HFF-Myc (cell line): Measurements from ENCODE around the gene DKC1.

Experiments
- DNase-seq: peaks from one replicate; pipeline ENCODE4 v3.0.0-alpha.2; 2011; ENCODE audit warnings: low read depth; ENCODE audit errors: extremely low read depth
- H3K4me3 ChIP-seq: replicated peaks from 2 replicates; pipeline ENCODE4 v1.5.1; 2011; ENCODE audit warnings: low read depth, mild to moderate bottlenecking, control low read depth, low read length
- CTCF ChIP-seq: IDR thresholded peaks from 2 replicates; pipeline ENCODE4 v1.5.1; 2012; ENCODE audit warnings: mild to moderate bottlenecking, low read depth, low read length, control low read depth; ENCODE audit errors: missing control alignments

Gene DKC1

DNA sequence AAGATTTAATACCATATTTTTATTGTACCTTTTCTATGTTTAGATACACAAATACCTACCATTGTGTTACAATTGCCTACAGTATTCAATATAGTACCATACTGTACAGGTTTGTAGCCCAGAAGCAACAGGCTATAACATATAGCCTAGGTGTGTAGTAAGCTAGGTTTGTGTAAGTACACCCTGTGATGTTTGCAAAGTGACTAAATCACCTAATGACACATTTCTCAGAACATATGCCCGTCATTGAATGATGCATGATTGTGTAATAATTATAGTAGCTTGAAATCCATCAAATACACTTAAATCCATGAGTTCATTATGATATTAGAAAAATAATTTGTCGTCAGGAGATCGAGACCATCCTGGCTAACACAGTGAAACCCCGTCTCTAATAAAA is 42.6 kb upstream of the DKC1 start:
- no peak overlapping the region for H3K4me3 ChIP-seq
- DNase-seq = no peak
- no peak for TF ChIP-seq CTCF

- DNase-seq = no peak
- H3K4me3 ChIP-seq = no peak overlapping the region
- TF ChIP-seq CTCF = no peak
These were observed 41.5 kb upstream of the DKC1 start for GRCh38 chrX:154721155-154721554.

- no peak for DNase-seq
- no peak overlapping the region for H3K4me3 ChIP-seq
- TF ChIP-seq CTCF = no peak
These were observed 37.5 kb upstream of the DKC1 start for GRCh38 chrX:154724993-154725756.

- TF ChIP-seq CTCF = no peak
- DNase-seq = no peak
- H3K4me3 ChIP-seq = no peak overlapping the region
These were observed 35.2 kb upstream of the DKC1 start for GRCh38 chrX:154727418-154727817.

DNA sequence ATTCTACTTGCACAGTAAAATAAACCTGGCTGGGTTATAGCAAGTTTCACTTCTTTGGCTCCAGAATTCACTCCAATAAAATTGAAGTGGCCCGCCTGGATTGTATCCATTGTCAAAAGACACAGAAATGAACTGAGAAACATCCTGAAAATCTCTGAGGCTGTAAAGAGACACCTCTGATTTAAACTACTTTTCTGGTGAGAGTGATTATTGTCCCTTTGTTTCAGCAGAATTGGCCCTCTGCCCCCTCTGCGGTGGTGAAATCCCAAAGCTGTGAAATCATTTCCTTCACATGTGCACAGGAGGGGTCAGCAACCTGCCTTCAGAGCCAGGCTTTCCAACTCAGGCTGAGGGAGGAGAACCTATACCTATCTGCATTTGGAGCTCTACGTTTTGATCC is 34.8 kb upstream of the DKC1 start:
- no peak overlapping the region for H3K4me3 ChIP-seq
- no peak for TF ChIP-seq CTCF
- no peak for DNase-seq

DNA sequence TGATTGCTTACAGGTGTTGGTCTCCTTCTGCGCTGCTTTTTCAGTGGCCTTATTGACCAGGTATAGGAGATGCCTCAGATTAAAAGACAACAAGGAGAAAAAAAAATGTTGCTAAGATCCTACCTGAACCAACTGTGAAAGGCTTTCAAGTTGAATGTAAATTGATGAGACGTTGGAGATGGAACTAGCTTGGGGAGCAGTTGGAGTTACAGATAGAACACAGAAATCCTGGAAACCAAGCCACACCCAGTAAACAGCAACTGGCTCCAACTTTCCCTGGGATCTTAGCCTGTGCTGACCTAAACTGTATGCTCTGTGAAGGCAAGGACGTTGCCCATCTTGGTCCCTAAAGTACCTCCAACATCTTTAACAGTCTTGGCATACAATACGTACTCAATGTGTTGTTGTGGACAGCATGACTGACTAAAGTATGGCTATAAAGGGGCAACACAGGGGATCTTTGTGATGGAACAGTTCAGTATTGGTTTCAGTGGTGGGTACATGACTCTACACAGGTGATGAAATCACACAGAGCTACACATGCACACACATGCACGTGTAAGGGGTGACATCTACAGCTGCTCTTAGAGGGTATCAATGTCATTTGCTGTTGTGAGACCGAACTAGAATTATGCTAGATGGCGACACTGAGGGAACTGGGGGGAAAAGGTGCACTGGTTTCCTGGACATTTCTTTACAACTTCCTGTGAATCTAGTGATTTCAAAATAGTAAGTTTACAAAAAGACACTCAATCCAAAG is 34.1 kb upstream of the DKC1 start:
- no peak for DNase-seq
- no peak overlapping the region for H3K4me3 ChIP-seq
- TF ChIP-seq CTCF = no peak

DNA sequence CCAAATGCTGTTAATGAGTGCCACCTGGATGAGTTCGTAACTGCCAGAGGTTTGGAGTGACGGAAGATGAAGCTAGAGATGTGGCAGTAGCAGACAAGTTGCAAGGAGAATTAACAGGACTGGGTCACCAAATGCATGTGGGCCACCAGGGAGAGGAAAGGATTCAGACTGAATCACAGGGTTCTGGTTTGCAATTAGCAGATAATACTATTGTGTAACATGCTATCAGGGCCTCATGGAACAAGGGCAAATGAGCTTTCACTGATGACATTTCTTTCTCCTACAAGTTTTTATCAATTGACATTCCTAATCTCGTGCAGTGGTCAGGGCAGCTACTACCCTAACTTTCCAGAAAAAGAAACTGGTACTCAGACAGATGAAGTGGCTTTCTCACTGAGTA is 33.2 kb upstream of the DKC1 start:
- H3K4me3 ChIP-seq = no peak overlapping the region
- TF ChIP-seq CTCF = no peak
- no peak for DNase-seq
